Stomach smooth muscle (tissue), 2 donors: ENCODE data around the gene TMEM229A.
"Not testable (repeated sequence)": the region's sequence is repeated elsewhere in the genome, so short reads cannot be mapped to it uniquely, and the experiment has no call there.

Experiments
- H3K27ac ChIP-seq: one replicate; pipeline ENCODE4 v1.7.0; 2013; ENCODE audit warnings: mild to moderate bottlenecking, low read length, inconsistent platforms
- H3K27me3 ChIP-seq, 2 donors: one replicate each; pipeline ENCODE4 v1.7.0; 2013; ENCODE audit warnings: low read length in 2 of 2; ENCODE audit not compliant: insufficient read depth in 2 of 2, control insufficient read depth in 1 of 2
- H3K36me3 ChIP-seq, 2 donors: one replicate each; pipeline ENCODE4 v1.7.0; 2013; ENCODE audit warnings: low read length in 2 of 2; ENCODE audit not compliant: control insufficient read depth in 2 of 2, insufficient read depth in 2 of 2
- H3K4me1 ChIP-seq: one replicate; pipeline ENCODE4 v1.7.0; 2013; ENCODE audit warnings: low read length; ENCODE audit not compliant: control insufficient read depth, insufficient read depth
- H3K4me3 ChIP-seq, 2 donors: one replicate each; pipeline ENCODE4 v1.7.0; 2013; ENCODE audit warnings: low read length in 2 of 2
- H3K9ac ChIP-seq, 2 donors: one replicate each; pipeline ENCODE4 v1.7.0; 2013; ENCODE audit warnings: low read length in 2 of 2, mild to moderate bottlenecking in 1 of 2
- H3K9me3 ChIP-seq, 2 donors: one replicate each; pipeline ENCODE4 v1.7.0; 2013; ENCODE audit warnings: low read length in 2 of 2; ENCODE audit not compliant: control insufficient read depth in 2 of 2
- donor health status: healthy.
- donor health status: Pancreatic carcinoma.

Gene TMEM229A

GRCh38 chr7:124058515-124058914 is 25.6 kb upstream of the TMEM229A start:
- no peaks in the 10 kb centered on the region for H3K4me1 ChIP-seq
- H3K27ac ChIP-seq, result no peak overlapping the region
- no peak overlapping the region for H3K4me3 ChIP-seq
- no peaks in the 10 kb centered on the region for H3K27me3 ChIP-seq
- no peak overlapping the region for H3K9ac ChIP-seq
- H3K36me3 ChIP-seq, result no peaks in the 10 kb centered on the region
- no peaks in the 10 kb centered on the region for H3K9me3 ChIP-seq

DNA sequence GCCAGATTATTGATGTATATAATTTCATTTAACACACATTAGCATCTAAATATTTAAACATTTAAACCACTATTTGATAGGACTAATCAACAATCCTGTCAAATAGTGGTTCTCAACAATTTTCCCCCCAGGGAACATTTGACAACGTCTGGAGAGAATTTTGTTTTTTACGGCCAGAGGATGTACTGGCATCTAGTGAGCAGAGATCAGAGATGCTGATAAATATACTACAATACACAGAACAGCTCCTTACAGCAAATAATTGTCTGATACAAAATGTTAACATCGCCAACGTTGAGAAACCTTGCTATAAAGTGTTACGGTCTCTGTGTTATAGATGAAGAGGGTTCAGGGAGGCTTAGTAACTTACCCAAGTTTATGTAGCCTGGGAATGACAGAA is 25.0 kb upstream of the TMEM229A start:
- Histone ChIP-seq H3K9me3 (no peaks in the 10 kb centered on the region), H3K4me3 (no peak overlapping the region), H3K27ac (no peak overlapping the region), H3K36me3 (no peaks in the 10 kb centered on the region), H3K9ac (no peak overlapping the region), H3K4me1 (no peaks in the 10 kb centered on the region), H3K27me3 (no peaks in the 10 kb centered on the region)

DNA sequence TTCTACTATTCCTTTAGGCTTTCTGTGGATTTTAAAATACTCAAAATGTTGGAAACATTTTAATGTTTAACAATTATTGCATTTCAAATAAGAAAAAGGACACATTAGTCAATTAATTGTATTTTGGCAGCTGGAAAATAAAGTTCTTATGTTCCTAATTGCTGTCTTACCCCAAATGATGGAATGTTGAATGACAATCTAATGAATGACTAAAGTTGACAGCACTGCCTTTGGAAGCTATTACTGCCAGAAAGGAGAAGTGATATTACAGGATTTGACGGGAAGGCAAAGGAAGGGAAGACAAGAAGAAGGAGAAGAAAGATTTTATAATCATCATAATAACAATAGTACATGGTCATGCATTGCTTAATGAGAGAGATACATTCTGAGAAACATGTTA is 23.4 kb upstream of the TMEM229A start:
- H3K27ac ChIP-seq, result no peak overlapping the region
- no peak overlapping the region for H3K4me3 ChIP-seq
- H3K9me3 ChIP-seq, result no peaks in the 10 kb centered on the region
- no peak overlapping the region for H3K9ac ChIP-seq
- H3K4me1 ChIP-seq, result no peaks in the 10 kb centered on the region
- no peaks in the 10 kb centered on the region for H3K36me3 ChIP-seq
- H3K27me3 ChIP-seq, result no peaks in the 10 kb centered on the region

DNA sequence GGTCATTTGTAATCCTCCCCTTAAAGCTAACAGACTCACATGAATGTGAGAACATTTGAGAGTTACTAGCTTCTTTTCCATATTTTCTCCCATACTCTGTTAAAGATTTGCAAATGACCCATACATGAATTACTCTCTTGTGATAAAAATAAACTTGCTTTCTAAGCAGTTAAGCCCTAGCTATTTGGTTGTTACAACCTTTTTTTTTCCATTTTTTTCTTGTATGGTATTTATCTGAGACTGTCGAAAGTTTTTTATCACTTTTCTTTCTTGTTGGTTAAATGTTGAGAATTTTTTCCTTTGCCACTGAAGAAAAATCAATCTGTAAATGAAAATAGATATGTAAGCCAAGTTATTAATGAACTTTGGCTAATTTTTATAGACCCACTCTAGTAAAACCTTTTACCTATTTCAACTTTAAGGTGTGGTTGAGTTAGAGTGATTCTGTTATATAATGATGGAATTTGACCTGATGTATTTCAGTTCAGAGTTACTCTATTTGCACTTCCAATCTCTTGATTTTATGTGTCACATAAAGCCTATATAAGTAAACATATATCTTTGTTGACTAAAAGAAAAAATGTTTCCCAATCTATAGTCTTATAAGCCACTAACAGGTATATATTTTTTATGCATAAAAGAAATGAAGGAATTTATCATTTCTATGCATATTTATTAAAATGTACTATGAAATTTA is 19.0 kb upstream of the TMEM229A start:
- Histone ChIP-seq H3K9ac (no peak overlapping the region), H3K4me1 (no peaks in the 10 kb centered on the region), H3K9me3 (no peaks in the 10 kb centered on the region), H3K27me3 (peaks cover 0 to 4% of the 10 kb centered on the region in 2 donors), H3K36me3 (no peaks in the 10 kb centered on the region), H3K4me3 (no peak overlapping the region), H3K27ac (no peak overlapping the region)

GRCh38 chr7:124042826-124043225 is 10.0 kb upstream of the TMEM229A start:
- Histone ChIP-seq H3K9me3 (no peaks in the 10 kb centered on the region), H3K36me3 (no peaks in the 10 kb centered on the region), H3K27ac (no peak overlapping the region), H3K4me1 (no peaks in the 10 kb centered on the region), H3K27me3 (no peaks in the 10 kb centered on the region), H3K4me3 (no peak overlapping the region), H3K9ac (no peak overlapping the region)

- Histone ChIP-seq H3K27ac (no peak overlapping the region), H3K9me3 (no peaks in the 10 kb centered on the region), H3K4me1 (no peaks in the 10 kb centered on the region), H3K36me3 (no peaks in the 10 kb centered on the region), H3K4me3 (no peak overlapping the region), H3K9ac (no peak overlapping the region), H3K27me3 (no peaks in the 10 kb centered on the region)
Observed at GRCh38 chr7:124041439-124041838, 8.6 kb upstream of the TMEM229A start.

- not testable (repeated sequence) for H3K27me3 ChIP-seq, H3K4me1 ChIP-seq, H3K4me3 ChIP-seq, H3K9me3 ChIP-seq, H3K9ac ChIP-seq, H3K27ac ChIP-seq, H3K36me3 ChIP-seq
Observed at GRCh38 chr7:124037902-124038301, 5.0 kb upstream of the TMEM229A start.

GRCh38 chr7:124035706-124036105 is 2.8 kb upstream of the TMEM229A start:
- H3K9me3 ChIP-seq, result no peaks in the 10 kb centered on the region
- peaks cover 16% of the 10 kb centered on the region for H3K4me1 ChIP-seq
- no peak overlapping the region for H3K27ac ChIP-seq
- H3K36me3 ChIP-seq, result no peaks in the 10 kb centered on the region
- H3K4me3 ChIP-seq, result no peak overlapping the region
- peaks cover 9 to 22% of the 10 kb centered on the region in 2 donors for H3K27me3 ChIP-seq
- H3K9ac ChIP-seq, result no peak overlapping the region

DNA sequence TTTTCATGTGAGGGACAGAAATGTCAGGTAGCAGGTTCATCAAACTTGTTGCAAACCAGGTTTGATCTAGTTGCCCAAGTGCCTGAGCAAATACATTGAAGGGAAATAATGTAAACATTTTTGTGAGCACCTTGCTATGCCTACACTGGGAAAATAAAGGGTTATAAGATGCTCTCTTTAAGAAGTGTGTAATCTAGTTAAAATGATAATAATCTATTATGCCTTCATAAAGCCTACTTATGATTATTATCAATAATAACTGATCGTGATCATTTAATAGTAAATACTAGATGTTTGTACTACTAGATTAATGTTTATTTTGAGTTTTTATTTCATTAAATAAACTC is 1.9 kb upstream of the TMEM229A start:
- no peaks in the 10 kb centered on the region for H3K36me3 ChIP-seq
- H3K27ac ChIP-seq, result no peak overlapping the region
- peaks cover 16% of the 10 kb centered on the region for H3K4me1 ChIP-seq

DNA sequence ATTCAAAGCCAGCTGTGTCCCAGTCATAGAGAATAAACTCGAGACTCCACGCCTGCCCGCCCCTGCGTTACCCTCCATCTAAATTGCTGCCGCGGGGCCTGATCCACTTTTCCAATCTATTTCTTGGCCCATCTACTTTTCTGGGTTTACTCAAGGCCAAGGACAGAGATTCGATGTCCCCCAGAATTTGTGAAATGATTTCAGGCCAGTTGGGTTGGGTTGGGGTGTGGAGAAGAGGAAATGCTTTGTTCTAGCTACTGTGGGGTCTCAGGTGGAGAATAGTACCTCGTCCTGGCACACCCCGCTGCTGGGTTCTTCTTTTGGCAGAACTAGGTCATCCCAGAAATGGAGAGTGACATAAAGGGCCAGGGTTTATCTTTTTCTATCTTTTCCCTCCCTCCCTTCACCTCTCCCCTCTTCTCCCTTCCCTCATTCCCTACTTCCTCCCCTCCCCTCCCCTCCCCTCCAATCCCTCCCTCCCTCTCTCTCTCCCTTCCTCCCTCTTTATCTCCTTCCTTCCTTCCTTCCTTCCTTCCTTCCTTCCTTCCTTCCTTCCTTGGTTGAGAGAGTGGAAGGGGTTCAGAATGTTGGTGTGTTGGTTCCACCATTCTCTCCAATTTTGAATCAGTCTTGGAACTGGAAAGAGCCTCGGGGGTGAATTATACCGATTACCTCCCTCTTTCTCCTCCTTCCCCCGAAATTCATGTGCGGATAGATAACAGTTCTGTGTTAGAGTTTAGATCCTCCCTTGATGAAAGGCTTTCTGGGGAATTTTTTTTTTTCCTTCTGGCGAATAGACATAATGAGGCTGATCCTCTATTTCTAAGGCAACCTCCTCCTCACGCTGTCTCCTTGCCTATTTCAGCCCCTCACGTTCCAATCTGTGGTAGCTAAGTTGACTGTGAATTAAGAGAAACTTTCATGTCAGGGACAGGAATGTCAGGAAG is 1.2 kb upstream of the TMEM229A start:
- H3K27me3 ChIP-seq, result peaks cover 15 to 38% of the 10 kb centered on the region in 2 donors
- no peak overlapping the region for H3K9ac ChIP-seq
- H3K4me3 ChIP-seq, result peak overlapping the region in 1 of 2 donors; percentile 71
- H3K4me1 ChIP-seq, result peaks cover 16% of the 10 kb centered on the region
- no peaks in the 10 kb centered on the region for H3K9me3 ChIP-seq
- no peaks in the 10 kb centered on the region for H3K36me3 ChIP-seq
- H3K27ac ChIP-seq, result no peak overlapping the region

More for the DNA sequence above, 1.9 kb upstream of the TMEM229A start:
- H3K27me3 ChIP-seq, result peaks cover 15 to 32% of the 10 kb centered on the region in 2 donors
- H3K4me3 ChIP-seq, result no peak overlapping the region
- no peak overlapping the region for H3K9ac ChIP-seq
- H3K9me3 ChIP-seq, result no peaks in the 10 kb centered on the region
